ENCODE measurements around the gene LIN7A.

GRCh38 chr12:80946591-80946990 is 8.9 kb upstream of the LIN7A start:
- TF ChIP-seq POLR2AphosphoS5 (IDR thresholded peaks at IDR 0.05; ENCODE audit: low read depth, low read length) (no peak), SPI1 (IDR thresholded peaks at IDR 0.05; ENCODE audit: low read depth, low read length) (no peak), POLR2A (IDR thresholded peaks at IDR 0.05; ENCODE audit: low read depth, low read length) (no peak), TAF1 (IDR thresholded peaks at IDR 0.05; ENCODE audit: low read depth, low read length) (no peak), PAX5 (IDR thresholded peaks at IDR 0.05; ENCODE audit: insufficient read depth, low read length, severe bottlenecking) (no peak)

All from GM12891 (cell line).